ENCODE data around the gene ICOSLG.

DNA sequence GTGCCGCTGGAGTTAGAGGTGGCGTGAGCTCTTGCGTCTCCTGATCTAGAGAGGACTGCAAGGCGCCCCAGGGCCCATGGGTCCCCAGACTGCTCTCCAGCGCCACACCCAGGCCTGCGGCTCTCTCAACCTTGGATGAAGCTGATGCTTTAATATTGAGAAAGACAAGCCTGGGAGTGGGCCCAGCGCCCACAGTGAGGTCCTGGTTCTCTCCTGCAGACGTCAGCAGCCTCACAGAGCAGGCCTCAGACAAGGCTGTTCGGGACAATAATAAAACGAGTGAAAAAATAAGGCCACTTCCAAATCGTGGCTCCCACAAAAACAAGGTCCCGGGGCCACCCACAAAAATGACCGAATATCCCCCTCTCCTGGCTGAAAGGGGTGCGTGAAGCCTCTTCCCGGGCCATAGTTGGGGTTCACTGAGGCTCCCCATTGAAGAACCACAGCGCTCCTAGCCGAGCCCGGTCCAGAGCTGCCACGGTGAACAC lies 27.0 kb upstream of the ICOSLG start:
- TF ChIP-seq, protein P1, sequence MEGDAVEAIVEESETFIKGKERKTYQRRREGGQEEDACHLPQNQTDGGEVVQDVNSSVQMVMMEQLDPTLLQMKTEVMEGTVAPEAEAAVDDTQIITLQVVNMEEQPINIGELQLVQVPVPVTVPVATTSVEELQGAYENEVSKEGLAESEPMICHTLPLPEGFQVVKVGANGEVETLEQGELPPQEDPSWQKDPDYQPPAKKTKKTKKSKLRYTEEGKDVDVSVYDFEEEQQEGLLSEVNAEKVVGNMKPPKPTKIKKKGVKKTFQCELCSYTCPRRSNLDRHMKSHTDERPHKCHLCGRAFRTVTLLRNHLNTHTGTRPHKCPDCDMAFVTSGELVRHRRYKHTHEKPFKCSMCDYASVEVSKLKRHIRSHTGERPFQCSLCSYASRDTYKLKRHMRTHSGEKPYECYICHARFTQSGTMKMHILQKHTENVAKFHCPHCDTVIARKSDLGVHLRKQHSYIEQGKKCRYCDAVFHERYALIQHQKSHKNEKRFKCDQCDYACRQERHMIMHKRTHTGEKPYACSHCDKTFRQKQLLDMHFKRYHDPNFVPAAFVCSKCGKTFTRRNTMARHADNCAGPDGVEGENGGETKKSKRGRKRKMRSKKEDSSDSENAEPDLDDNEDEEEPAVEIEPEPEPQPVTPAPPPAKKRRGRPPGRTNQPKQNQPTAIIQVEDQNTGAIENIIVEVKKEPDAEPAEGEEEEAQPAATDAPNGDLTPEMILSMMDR (IDR thresholded peaks at IDR 0.05; ENCODE audit: insufficient read depth, low read length, poor library complexity, severe bottlenecking) = peak; percentile 66
- TF ChIP-seq EZH2phosphoT487 (conservative IDR thresholded peaks at IDR 0.05; ENCODE audit: low read length) = no peak
